ENCODE data around the gene ATP11C. TPM values are rescaled to one million over a fixed set of nuclear protein-coding genes. Genes with fewer than 3 reads are reported as not detected.

Gene ATP11C
- total and polyA plus RNA-seq, 9 of the 15 experiments (the other 6 are each of a cell fraction or from before 2014, with no cell fraction given): 18.2 to 42.2 (median 29.4) TPM

DNA sequence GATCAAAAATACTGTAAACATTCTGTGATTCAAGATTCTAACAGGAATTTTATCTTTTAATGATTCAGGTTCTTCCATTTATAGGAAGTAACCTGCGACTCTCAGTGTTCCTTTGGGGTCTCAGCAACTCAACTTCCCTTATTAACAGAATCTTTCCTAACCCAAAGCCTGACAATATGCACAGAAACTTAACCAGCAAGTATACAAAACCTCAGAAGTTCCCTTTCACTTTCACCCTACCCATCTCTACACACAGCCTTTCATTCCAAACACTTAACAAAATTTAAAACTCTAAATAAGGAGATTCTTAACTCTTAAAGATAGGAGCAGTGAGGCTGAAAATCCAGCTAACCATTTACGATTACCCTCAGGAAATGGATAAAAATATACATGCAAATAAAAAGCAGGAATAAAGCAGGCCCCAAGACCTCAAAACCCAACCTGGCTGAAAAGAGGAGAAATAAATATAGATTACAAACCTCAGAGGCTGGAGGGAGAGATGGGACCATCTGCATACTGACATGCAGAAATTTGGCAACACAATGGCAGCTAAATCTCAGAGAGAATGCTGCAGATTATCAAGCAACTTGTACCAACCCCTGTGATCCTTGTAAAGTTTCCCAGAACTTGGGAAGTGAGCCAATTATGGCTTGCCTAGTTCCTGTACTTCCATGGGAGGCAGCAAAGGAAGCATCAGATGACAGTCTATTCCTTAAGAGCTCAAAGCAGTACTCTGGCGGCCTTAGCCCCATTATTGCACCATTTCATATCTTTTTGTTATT is 101.0 kb downstream of the ATP11C start (continued):
- TF ChIP-seq, protein P1, sequence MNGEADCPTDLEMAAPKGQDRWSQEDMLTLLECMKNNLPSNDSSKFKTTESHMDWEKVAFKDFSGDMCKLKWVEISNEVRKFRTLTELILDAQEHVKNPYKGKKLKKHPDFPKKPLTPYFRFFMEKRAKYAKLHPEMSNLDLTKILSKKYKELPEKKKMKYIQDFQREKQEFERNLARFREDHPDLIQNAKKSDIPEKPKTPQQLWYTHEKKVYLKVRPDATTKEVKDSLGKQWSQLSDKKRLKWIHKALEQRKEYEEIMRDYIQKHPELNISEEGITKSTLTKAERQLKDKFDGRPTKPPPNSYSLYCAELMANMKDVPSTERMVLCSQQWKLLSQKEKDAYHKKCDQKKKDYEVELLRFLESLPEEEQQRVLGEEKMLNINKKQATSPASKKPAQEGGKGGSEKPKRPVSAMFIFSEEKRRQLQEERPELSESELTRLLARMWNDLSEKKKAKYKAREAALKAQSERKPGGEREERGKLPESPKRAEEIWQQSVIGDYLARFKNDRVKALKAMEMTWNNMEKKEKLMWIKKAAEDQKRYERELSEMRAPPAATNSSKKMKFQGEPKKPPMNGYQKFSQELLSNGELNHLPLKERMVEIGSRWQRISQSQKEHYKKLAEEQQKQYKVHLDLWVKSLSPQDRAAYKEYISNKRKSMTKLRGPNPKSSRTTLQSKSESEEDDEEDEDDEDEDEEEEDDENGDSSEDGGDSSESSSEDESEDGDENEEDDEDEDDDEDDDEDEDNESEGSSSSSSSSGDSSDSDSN (IDR thresholded peaks at IDR 0.05; ENCODE audit: borderline replicate concordance in 1 of 2, low read depth in 2 of 2, low read length in 2 of 2): no peak
- TF ChIP-seq ZNF717 (CRISPR knock-in tag; IDR thresholded peaks at IDR 0.05) (no peak), ETV6 (IDR thresholded peaks at IDR 0.05; ENCODE audit: borderline replicate concordance in 1 of 2, low read depth in 2 of 2, low read length in 1 of 2) (no peak), ETV6 (CRISPR knock-in tag; IDR thresholded peaks at IDR 0.05; ENCODE audit: borderline replicate concordance) (no peak), MAFG (tag; conservative IDR thresholded peaks at IDR 0.05) (no peak), FOXP1 (CRISPR knock-in tag; IDR thresholded peaks at IDR 0.05) (no peak), ZNF274 (IDR thresholded peaks at IDR 0.05; ENCODE audit: borderline replicate concordance, low read depth, low read length) (no peak), ZNF212 (CRISPR knock-in tag; IDR thresholded peaks at IDR 0.05) (no peak), ZNF146 (CRISPR knock-in tag; IDR thresholded peaks at IDR 0.05; ENCODE audit: unreplicated experiment) (no peak)
- TF ChIP-seq, protein P2, sequence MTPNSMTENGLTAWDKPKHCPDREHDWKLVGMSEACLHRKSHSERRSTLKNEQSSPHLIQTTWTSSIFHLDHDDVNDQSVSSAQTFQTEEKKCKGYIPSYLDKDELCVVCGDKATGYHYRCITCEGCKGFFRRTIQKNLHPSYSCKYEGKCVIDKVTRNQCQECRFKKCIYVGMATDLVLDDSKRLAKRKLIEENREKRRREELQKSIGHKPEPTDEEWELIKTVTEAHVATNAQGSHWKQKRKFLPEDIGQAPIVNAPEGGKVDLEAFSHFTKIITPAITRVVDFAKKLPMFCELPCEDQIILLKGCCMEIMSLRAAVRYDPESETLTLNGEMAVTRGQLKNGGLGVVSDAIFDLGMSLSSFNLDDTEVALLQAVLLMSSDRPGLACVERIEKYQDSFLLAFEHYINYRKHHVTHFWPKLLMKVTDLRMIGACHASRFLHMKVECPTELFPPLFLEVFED (CRISPR knock-in tag; conservative IDR thresholded peaks at IDR 0.05): no peak

Measured in K562 (cell line).